Keratinocyte (primary cell): ENCODE data around the gene BCAS3. TPM values are rescaled to one million over a fixed set of nuclear protein-coding genes. Genes with fewer than 3 reads are reported as not detected.

ENCODE experiments used
- DNase-seq: peaks from one replicate; pipeline ENCODE4 v3.0.0-alpha.2; 2011; ENCODE audit warnings: low read depth, missing footprints, low spot score
- FAIRE-seq: peaks from 2 replicates; lab custom pipeline; 2011; peaks lifted over from hg19 to GRCh38; lab: Jason Lieb, UNC
- H2AFZ ChIP-seq: 2 replicates; pipeline ENCODE4 v1.6.0; 2012; ENCODE audit warnings: low read length, control low read depth, inconsistent platforms; ENCODE audit not compliant: control insufficient read depth
- H3K27ac ChIP-seq: 2 replicates; pipeline ENCODE4 v1.5.1; 2011; ENCODE audit warnings: low read length; ENCODE audit not compliant: control insufficient read depth, insufficient read depth
- H3K27me3 ChIP-seq: 3 replicates; pipeline ENCODE4 v1.6.0; 2011; ENCODE audit warnings: low read length; ENCODE audit not compliant: control insufficient read depth, insufficient read depth; ENCODE audit errors: extremely low read depth
- H3K36me3 ChIP-seq, 2 experiments: 2 replicates in 1 of 2; 3 replicates in 1 of 2; pipeline ENCODE4 v1.5.1; 2011; ENCODE audit warnings: low read length in 2 of 2, mild to moderate bottlenecking in 1 of 2; ENCODE audit not compliant: control insufficient read depth in 2 of 2, insufficient read depth in 2 of 2; ENCODE audit errors: extremely low read depth in 1 of 2
- H3K4me1 ChIP-seq: 3 replicates; pipeline ENCODE4 v1.5.1; 2011; ENCODE audit warnings: low read length; ENCODE audit not compliant: control insufficient read depth, insufficient read depth; ENCODE audit errors: extremely low read depth
- H3K4me2 ChIP-seq: 3 replicates; pipeline ENCODE4 v1.6.0; 2011; ENCODE audit warnings: low read depth, low read length; ENCODE audit not compliant: control insufficient read depth, insufficient read depth; ENCODE audit errors: extremely low read depth
- H3K4me3 ChIP-seq, 3 experiments: fragments of 200-600 bp in 1 of 3; sonication (generic) in 1 of 3; 2 replicates in 2 of 3; 3 replicates in 1 of 3; pipeline ENCODE4 v1.5.1; 2011 to 2016; ENCODE audit warnings: low read length in 3 of 3, mild to moderate bottlenecking in 3 of 3, control low read depth in 2 of 3, inconsistent platforms in 1 of 3, low read depth in 1 of 3, mixed read lengths in 1 of 3, mixed run types in 1 of 3, moderate library complexity in 1 of 3; ENCODE audit not compliant: control insufficient read depth in 2 of 3, insufficient read depth in 2 of 3; ENCODE audit errors: extremely low read depth in 1 of 3
- H3K79me2 ChIP-seq: 2 replicates; pipeline ENCODE4 v1.6.0; 2012; ENCODE audit warnings: low read length; ENCODE audit not compliant: control insufficient read depth, insufficient read depth
- H3K9ac ChIP-seq: 3 replicates; pipeline ENCODE4 v1.6.0; 2011; ENCODE audit warnings: low read length; ENCODE audit not compliant: control insufficient read depth, insufficient read depth; ENCODE audit errors: extremely low read depth
- H3K9me1 ChIP-seq: 3 replicates; pipeline ENCODE4 v1.6.0; 2011; ENCODE audit warnings: low read length; ENCODE audit not compliant: control insufficient read depth, insufficient read depth; ENCODE audit errors: extremely low read depth
- H3K9me3 ChIP-seq: 2 replicates; pipeline ENCODE4 v1.5.1; 2012; ENCODE audit warnings: low read depth, low read length; ENCODE audit not compliant: control insufficient read depth
- H4K20me1 ChIP-seq: 3 replicates; pipeline ENCODE4 v1.6.0; 2011; ENCODE audit warnings: low read length; ENCODE audit not compliant: control insufficient read depth, insufficient read depth; ENCODE audit errors: extremely low read depth
- CTCF ChIP-seq, 3 experiments: IDR thresholded peaks in 1 of 3; conservative IDR thresholded peaks in 1 of 3; optimal IDR thresholded peaks in 1 of 3; 2 replicates in 2 of 3; 3 replicates in 1 of 3; pipeline versions ENCODE3 to v1.5.1; 2011; ENCODE audit warnings: low read length in 3 of 3, mild to moderate bottlenecking in 3 of 3, moderate library complexity in 2 of 3, control low read depth in 1 of 3, inconsistent platforms in 1 of 3; ENCODE audit not compliant: insufficient read depth in 2 of 3; ENCODE audit errors: extremely low read depth in 1 of 3
- EZH2 ChIP-seq: IDR thresholded peaks from one replicate; pipeline ENCODE4 v1.6.1; 2012; ENCODE audit warnings: inconsistent platforms, mild to moderate bottlenecking, low read length, moderate library complexity
- dilution Hi-C: fragments of 300-500 bp; cut with MboI; formaldehyde crosslinking; loops from one replicate; pipeline ENCODE4 v1.7.0; 2020; ENCODE audit warnings: low sequenced_read_pairs; ENCODE audit not compliant: extremely low pct_ligation_motif_present
- polyA plus RNA-seq, 5 experiments: library from polyadenylated mRNA; depleted of rRNA in 3 of 5; stranded (reverse) in 3 of 5; stranded (forward) in 1 of 5; unstranded in 1 of 5; fragments of >200 nt; gene quantifications; 1 replicate in 1 of 5; 2 replicates in 3 of 5; 3 replicates in 1 of 5; pipeline versions ENCODE4 v1.2.1 to v1.2.3, GENCODE V29; 2011 to 2012; ENCODE audit warnings: missing spikeins in 2 of 5, low read depth in 1 of 5, low replicate concordance in 1 of 5

The BCAS3 gene
- polyA plus RNA-seq, 1 donor (not counting 4 experiments of a cell fraction or from before 2014, with no cell fraction given): 11.8 TPM

GRCh38 chr17:61296058-61296457 is 618.4 kb downstream of the BCAS3 start:
- dilution Hi-C loops: no loop called here
- TF ChIP-seq EZH2: no peak
- FAIRE-seq: no peak

GRCh38 chr17:61299517-61300513 is 622.2 kb downstream of the BCAS3 start:
- no peak for DNase-seq
- Histone ChIP-seq H3K79me2 (no peaks in the 10 kb centered on the region), H3K9me1 (no peaks in the 10 kb centered on the region), H3K27me3 (no peaks in the 10 kb centered on the region), H3K9me3 (no peaks in the 10 kb centered on the region), H3K36me3 (no peaks in the 10 kb centered on the region), H2AFZ (no peak overlapping the region), H3K4me2 (no peak overlapping the region), H4K20me1 (no peaks in the 10 kb centered on the region), H3K9ac (no peak overlapping the region), H3K4me1 (no peaks in the 10 kb centered on the region), H3K4me3 (no peak overlapping the region), H3K27ac (no peak overlapping the region)
- TF ChIP-seq EZH2 (no peak), CTCF (optimal IDR thresholded peaks at IDR 0.05 in 1 of 3, IDR thresholded peaks at IDR 0.05 in 1 of 3, conservative IDR thresholded peaks at IDR 0.05 in 1 of 3; ENCODE audit: extremely low read depth in 1 of 3, insufficient read depth in 2 of 3, low read length in 3 of 3) (no peak)
- FAIRE-seq: no peak
- dilution Hi-C loops: no loop called here

More at GRCh38 chr17:61296058-61296457, 618.4 kb downstream of the BCAS3 start:
- H2AFZ ChIP-seq: no peak overlapping the region
- H3K9me1 ChIP-seq: no peaks in the 10 kb centered on the region
- H4K20me1 ChIP-seq: no peaks in the 10 kb centered on the region
- H3K4me2 ChIP-seq: no peak overlapping the region
- H3K4me3 ChIP-seq: no peak overlapping the region
- DNase-seq: no peak
- H3K36me3 ChIP-seq: no peaks in the 10 kb centered on the region
- H3K9ac ChIP-seq: no peak overlapping the region
- H3K4me1 ChIP-seq: no peaks in the 10 kb centered on the region
- no peaks in the 10 kb centered on the region for H3K9me3 ChIP-seq
- no peak overlapping the region for H3K27ac ChIP-seq
- H3K27me3 ChIP-seq: no peaks in the 10 kb centered on the region
- no peaks in the 10 kb centered on the region for H3K79me2 ChIP-seq
